ENCODE results near the gene DMXL1.

DMXL1 gene

DNA sequence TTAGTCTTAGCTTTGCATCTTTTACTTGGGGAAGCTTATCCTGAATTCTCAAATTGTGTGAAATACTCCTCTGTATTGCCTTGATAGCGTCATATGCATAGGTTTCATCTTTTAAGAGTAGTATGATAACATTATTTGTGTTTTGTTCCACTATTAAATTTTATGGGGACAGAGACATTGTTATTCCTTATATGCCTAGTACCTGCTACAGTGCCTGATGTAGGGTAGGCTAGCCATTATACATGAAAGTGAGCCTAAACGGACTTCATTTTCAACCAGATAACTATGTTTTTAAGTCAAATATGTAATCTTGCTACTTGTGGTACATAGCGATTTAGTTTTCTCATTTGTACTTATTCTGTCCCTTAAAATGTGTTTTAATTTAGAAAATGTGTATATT lies 105.9 kb downstream of the DMXL1 start:
- TF ChIP-seq NFIC (IDR thresholded peaks at IDR 0.05) (no peak), EP300 (IDR thresholded peaks at IDR 0.05; ENCODE audit: borderline replicate concordance) (no peak), TAF1 (IDR thresholded peaks at IDR 0.05; ENCODE audit: low read depth) (no peak), CEBPB (IDR thresholded peaks at IDR 0.05) (no peak), ZBTB7A (IDR thresholded peaks at IDR 0.05; ENCODE audit: low read depth) (no peak), CREB1 (IDR thresholded peaks at IDR 0.05; ENCODE audit: low read depth) (no peak)
- TF ChIP-seq, protein P1, sequence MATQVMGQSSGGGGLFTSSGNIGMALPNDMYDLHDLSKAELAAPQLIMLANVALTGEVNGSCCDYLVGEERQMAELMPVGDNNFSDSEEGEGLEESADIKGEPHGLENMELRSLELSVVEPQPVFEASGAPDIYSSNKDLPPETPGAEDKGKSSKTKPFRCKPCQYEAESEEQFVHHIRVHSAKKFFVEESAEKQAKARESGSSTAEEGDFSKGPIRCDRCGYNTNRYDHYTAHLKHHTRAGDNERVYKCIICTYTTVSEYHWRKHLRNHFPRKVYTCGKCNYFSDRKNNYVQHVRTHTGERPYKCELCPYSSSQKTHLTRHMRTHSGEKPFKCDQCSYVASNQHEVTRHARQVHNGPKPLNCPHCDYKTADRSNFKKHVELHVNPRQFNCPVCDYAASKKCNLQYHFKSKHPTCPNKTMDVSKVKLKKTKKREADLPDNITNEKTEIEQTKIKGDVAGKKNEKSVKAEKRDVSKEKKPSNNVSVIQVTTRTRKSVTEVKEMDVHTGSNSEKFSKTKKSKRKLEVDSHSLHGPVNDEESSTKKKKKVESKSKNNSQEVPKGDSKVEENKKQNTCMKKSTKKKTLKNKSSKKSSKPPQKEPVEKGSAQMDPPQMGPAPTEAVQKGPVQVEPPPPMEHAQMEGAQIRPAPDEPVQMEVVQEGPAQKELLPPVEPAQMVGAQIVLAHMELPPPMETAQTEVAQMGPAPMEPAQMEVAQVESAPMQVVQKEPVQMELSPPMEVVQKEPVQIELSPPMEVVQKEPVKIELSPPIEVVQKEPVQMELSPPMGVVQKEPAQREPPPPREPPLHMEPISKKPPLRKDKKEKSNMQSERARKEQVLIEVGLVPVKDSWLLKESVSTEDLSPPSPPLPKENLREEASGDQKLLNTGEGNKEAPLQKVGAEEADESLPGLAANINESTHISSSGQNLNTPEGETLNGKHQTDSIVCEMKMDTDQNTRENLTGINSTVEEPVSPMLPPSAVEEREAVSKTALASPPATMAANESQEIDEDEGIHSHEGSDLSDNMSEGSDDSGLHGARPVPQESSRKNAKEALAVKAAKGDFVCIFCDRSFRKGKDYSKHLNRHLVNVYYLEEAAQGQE (IDR thresholded peaks at IDR 0.05; ENCODE audit: low read depth), result no peak

DNA sequence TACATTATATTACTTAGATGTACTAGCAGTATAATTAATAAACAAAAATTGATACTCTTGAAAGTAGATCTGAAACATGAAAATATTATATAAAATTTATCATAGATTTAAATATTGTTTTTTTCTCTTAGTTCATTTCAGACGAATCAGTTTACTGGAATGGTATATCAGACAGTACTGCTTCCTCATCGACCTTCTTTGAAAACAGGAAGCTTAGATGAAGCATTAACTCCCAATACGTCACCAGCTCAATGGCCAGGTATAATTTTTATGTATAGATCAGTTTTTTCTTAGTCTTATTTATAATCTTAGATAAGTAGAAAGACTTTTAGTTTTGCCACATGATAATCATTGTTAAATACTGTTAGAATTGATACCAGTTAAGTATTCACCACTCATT lies 106.3 kb downstream of the DMXL1 start:
- TF ChIP-seq FOXM1 (IDR thresholded peaks at IDR 0.05; ENCODE audit: borderline replicate concordance, low read depth) (no peak), TEAD4 (IDR thresholded peaks at IDR 0.05) (no peak)
- TF ChIP-seq, protein P1 (IDR thresholded peaks at IDR 0.05; ENCODE audit: low read depth), result no peak
- TF ChIP-seq, protein P2, sequence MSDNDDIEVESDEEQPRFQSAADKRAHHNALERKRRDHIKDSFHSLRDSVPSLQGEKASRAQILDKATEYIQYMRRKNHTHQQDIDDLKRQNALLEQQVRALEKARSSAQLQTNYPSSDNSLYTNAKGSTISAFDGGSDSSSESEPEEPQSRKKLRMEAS (IDR thresholded peaks at IDR 0.05), result no peak

DNA sequence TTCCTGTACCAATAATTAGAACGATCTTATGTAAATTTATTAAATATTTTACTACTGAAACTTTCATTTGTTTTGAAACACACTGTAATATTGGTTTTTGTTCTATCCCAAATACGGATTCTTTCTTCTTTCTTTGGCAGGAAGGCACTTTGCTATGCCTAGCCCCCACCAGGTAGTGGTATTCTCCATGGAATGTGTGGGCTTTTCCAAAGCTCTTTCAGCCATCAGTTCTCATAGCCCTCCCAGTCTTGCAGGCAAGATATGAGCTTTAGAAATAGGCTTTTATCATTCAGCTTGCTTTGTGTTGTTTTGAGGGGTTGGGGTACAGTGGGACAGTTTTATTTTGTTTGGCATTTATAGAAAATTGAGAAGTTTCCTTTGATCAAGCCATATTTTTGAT lies 107.5 kb downstream of the DMXL1 start:
- no peak for TF ChIP-seq CEBPB (IDR thresholded peaks at IDR 0.05)
- no peak for TF ChIP-seq TAF1 (IDR thresholded peaks at IDR 0.05; ENCODE audit: low read depth)
- TF ChIP-seq FOXM1 (IDR thresholded peaks at IDR 0.05; ENCODE audit: borderline replicate concordance, low read depth), result no peak
- no peak for TF ChIP-seq EP300 (IDR thresholded peaks at IDR 0.05; ENCODE audit: borderline replicate concordance)
- TF ChIP-seq, protein P3, sequence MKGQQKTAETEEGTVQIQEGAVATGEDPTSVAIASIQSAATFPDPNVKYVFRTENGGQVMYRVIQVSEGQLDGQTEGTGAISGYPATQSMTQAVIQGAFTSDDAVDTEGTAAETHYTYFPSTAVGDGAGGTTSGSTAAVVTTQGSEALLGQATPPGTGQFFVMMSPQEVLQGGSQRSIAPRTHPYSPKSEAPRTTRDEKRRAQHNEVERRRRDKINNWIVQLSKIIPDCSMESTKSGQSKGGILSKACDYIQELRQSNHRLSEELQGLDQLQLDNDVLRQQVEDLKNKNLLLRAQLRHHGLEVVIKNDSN (IDR thresholded peaks at IDR 0.05), result no peak
- TF ChIP-seq, protein P2 (IDR thresholded peaks at IDR 0.05), result no peak
- no peak for TF ChIP-seq NFIC (IDR thresholded peaks at IDR 0.05)
- TF ChIP-seq, protein P1 (IDR thresholded peaks at IDR 0.05; ENCODE audit: low read depth), result no peak
- no peak for TF ChIP-seq RAD21 (IDR thresholded peaks at IDR 0.05; ENCODE audit: low read depth)
- no peak for TF ChIP-seq ZBTB7A (IDR thresholded peaks at IDR 0.05; ENCODE audit: low read depth)
- no peak for TF ChIP-seq EGR1 (IDR thresholded peaks at IDR 0.05)
- no peak for TF ChIP-seq YY1 (IDR thresholded peaks at IDR 0.05; ENCODE audit: low read depth)
- TF ChIP-seq CREB1 (IDR thresholded peaks at IDR 0.05; ENCODE audit: low read depth), result no peak
- no peak for TF ChIP-seq TCF12 (IDR thresholded peaks at IDR 0.05; ENCODE audit: low read depth)
- TF ChIP-seq TEAD4 (IDR thresholded peaks at IDR 0.05), result no peak

DNA sequence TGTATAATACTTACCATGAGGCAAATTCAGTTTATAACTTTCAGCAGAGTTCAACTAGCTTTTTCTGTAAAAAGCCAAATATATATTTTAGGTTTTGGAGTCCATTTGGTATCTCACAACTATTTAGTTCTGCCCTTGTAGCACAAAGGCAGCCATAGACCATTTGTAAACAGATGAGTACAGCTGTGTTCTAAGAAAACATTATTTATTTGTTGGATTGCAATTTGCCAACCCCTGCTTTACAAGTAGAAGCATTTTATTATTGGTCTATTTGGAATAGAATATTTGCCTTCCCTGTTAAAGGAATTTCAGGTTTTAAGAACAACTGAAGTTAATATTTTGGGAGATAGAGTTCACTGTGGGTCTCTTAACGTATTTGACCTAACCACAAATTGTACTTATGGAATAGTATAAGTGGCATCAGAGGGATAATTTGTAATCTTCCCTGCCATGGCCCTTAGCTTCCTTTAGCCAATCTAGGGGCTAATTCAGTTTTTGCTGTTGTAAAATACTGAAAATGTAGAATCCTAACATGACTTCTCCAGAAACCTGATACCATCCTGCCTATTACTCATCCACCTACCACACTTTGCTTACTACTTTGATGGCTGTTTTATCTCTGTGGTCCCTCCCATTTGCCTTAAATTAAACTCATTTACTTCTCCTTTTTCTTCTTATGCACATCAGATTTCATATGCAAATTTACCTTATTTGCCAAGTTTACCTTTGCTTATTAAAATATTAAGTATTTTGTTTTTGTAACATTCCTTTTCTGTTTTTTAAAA lies 109.2 kb downstream of the DMXL1 start:
- TF ChIP-seq ZBTB7A (IDR thresholded peaks at IDR 0.05; ENCODE audit: low read depth) (no peak), NFIC (IDR thresholded peaks at IDR 0.05) (no peak), TEAD4 (IDR thresholded peaks at IDR 0.05) (no peak), EGR1 (IDR thresholded peaks at IDR 0.05) (no peak), FOXM1 (IDR thresholded peaks at IDR 0.05; ENCODE audit: borderline replicate concordance, low read depth) (no peak), EP300 (IDR thresholded peaks at IDR 0.05; ENCODE audit: borderline replicate concordance) (no peak), TCF12 (IDR thresholded peaks at IDR 0.05; ENCODE audit: low read depth) (no peak)
- TF ChIP-seq, protein P2 (IDR thresholded peaks at IDR 0.05), result no peak
- TF ChIP-seq, protein P3 (IDR thresholded peaks at IDR 0.05), result no peak

All from Ishikawa (cell line).